Measurements from ENCODE around the gene SHISA8. TPM values are rescaled to one million over a fixed set of nuclear protein-coding genes. Genes with fewer than 3 reads are reported as not detected.

The SHISA8 gene
- total RNA-seq, 1 donor from 2014 or later, result 0.40 TPM

- intact Hi-C loops (cut with DNase I), result no loop called here
- no peak for DNase-seq (ENCODE audit: low spot score)
These were observed 10.1 kb downstream of the SHISA8 start for GRCh38 chr22:41904450-41905410.

GRCh38 chr22:41902932-41903421, 11.9 kb downstream of the SHISA8 start:
- ATAC-seq (no peak), DNase-seq (ENCODE audit: low spot score) (no peak)
- intact Hi-C loops (cut with DNase I), result no loop called here

More at GRCh38 chr22:41904450-41905410, 10.1 kb downstream of the SHISA8 start:
- ATAC-seq, result no peak

GRCh38 chr22:41902016-41902415, 12.9 kb downstream of the SHISA8 start:
- no peak for ATAC-seq
- intact Hi-C loops (cut with DNase I), result no loop called here
- DNase-seq (ENCODE audit: low spot score), result no peak

GRCh38 chr22:41900652-41901312, 14.1 kb downstream of the SHISA8 start:
- DNase-seq (ENCODE audit: low spot score), result no peak
- no peak for ATAC-seq
- intact Hi-C loops (cut with DNase I), result no loop called here

GRCh38 chr22:41899992-41900651, 14.8 kb downstream of the SHISA8 start:
- intact Hi-C loops (cut with DNase I), result no loop called here

GRCh38 chr22:41899110-41899509, 15.8 kb downstream of the SHISA8 start:
- intact Hi-C loops (cut with DNase I), result no loop called here
- DNase-seq (ENCODE audit: low spot score), result no peak

More at GRCh38 chr22:41899992-41900651, 14.8 kb downstream of the SHISA8 start:
- ATAC-seq, result peak; percentile 69
- no peak for DNase-seq (ENCODE audit: low spot score)

GRCh38 chr22:41898645-41899044, 16.2 kb downstream of the SHISA8 start:
- DNase-seq (ENCODE audit: low spot score) (no peak), ATAC-seq (no peak)
- intact Hi-C loops (cut with DNase I), result no loop called here

More at GRCh38 chr22:41899110-41899509, 15.8 kb downstream of the SHISA8 start:
- ATAC-seq, result no peak

- ATAC-seq, result no peak
- intact Hi-C loops (cut with DNase I), result loop anchor here (1.0 kb wide), 1 partner anchor 35 kb away; no protein-coding TSS in a partner anchor
- DNase-seq (ENCODE audit: low spot score), result no peak
These were observed 21.1 kb downstream of the SHISA8 start for GRCh38 chr22:41893591-41894375.

GRCh38 chr22:41892721-41893120, 22.2 kb downstream of the SHISA8 start:
- DNase-seq (ENCODE audit: low spot score) (no peak), ATAC-seq (no peak)
- intact Hi-C loops (cut with DNase I), result loop anchor here (1.0 kb wide), 1 partner anchor 36 kb away; no protein-coding TSS in a partner anchor

- DNase-seq (ENCODE audit: low spot score) (no peak), ATAC-seq (no peak)
- intact Hi-C loops (cut with DNase I), result no loop called here
These were observed 23.5 kb downstream of the SHISA8 start for GRCh38 chr22:41891407-41891806.

GRCh38 chr22:41888627-41889200, 26.2 kb downstream of the SHISA8 start:
- DNase-seq (ENCODE audit: low spot score) (no peak), ATAC-seq (no peak)
- intact Hi-C loops (cut with DNase I), result no loop called here

GRCh38 chr22:41885516-41885915, 29.4 kb downstream of the SHISA8 start:
- no peak for DNase-seq (ENCODE audit: low spot score)
- intact Hi-C loops (cut with DNase I), result no loop called here
- ATAC-seq, result no peak

GRCh38 chr22:41885116-41885515, 29.8 kb downstream of the SHISA8 start:
- ATAC-seq (no peak), DNase-seq (ENCODE audit: low spot score) (no peak)
- intact Hi-C loops (cut with DNase I), result no loop called here

GRCh38 chr22:41883400-41883799, 31.5 kb downstream of the SHISA8 start:
- DNase-seq (ENCODE audit: low spot score), result no peak
- ATAC-seq, result no peak
- intact Hi-C loops (cut with DNase I), result no loop called here

GRCh38 chr22:41880653-41881052, 34.2 kb downstream of the SHISA8 start:
- DNase-seq (ENCODE audit: low spot score) (no peak), ATAC-seq (no peak)
- intact Hi-C loops (cut with DNase I), result no loop called here

GRCh38 chr22:41876675-41877074, 38.2 kb downstream of the SHISA8 start:
- intact Hi-C loops (cut with DNase I), result no loop called here
- no peak for DNase-seq (ENCODE audit: low spot score)
- no peak for ATAC-seq

GRCh38 chr22:41876275-41876674, 38.6 kb downstream of the SHISA8 start:
- intact Hi-C loops (cut with DNase I), result no loop called here
- ATAC-seq (no peak), DNase-seq (ENCODE audit: low spot score) (no peak)

All from sciatic nerve (tissue), 2 donors.